ENCODE results near the gene ACAP2. TPM values are rescaled to one million over a fixed set of nuclear protein-coding genes. Genes with fewer than 3 reads are reported as not detected.

ACAP2 gene
- total RNA-seq, 4 donors from 2014 or later, result 13.2 to 27.6 (median 15.5) TPM

DNA sequence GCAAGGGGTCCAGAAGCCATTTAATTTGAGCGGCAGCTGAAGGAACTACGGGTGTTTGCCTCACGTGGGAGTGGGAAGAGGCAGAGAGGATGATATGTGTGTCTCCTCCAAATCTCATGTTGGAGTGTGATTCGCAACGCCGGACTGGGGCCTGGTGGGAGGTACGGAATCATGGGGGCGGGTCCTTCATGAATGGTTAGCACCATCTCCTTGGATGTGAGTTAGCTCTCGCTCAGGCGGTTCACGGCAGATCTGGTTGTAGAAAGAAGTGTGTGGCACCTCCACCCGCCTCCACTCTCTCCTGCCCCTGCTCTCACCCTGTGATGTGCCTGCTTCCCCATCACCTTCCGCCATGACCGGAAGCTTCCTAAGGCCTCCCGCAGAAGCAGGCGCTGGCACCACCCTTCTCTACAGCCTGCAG lies 197.3 kb downstream of the ACAP2 start:
- no peak overlapping the region for H3K4me3 ChIP-seq
- H3K9me3 ChIP-seq, result no peaks in the 10 kb centered on the region
- H3K27me3 ChIP-seq, result no peaks in the 10 kb centered on the region
- no peak for ATAC-seq
- no peak overlapping the region for H3K27ac ChIP-seq
- DNase-seq, result no peak
- intact Hi-C loops (cut with DNase I; ENCODE audit: low total_unique reads) (no loop called here), in situ Hi-C loops (cut with MboI; ENCODE audit: low sequenced_read_pairs in 4 of 4) (no loop called here)
- TF ChIP-seq, protein P1, sequence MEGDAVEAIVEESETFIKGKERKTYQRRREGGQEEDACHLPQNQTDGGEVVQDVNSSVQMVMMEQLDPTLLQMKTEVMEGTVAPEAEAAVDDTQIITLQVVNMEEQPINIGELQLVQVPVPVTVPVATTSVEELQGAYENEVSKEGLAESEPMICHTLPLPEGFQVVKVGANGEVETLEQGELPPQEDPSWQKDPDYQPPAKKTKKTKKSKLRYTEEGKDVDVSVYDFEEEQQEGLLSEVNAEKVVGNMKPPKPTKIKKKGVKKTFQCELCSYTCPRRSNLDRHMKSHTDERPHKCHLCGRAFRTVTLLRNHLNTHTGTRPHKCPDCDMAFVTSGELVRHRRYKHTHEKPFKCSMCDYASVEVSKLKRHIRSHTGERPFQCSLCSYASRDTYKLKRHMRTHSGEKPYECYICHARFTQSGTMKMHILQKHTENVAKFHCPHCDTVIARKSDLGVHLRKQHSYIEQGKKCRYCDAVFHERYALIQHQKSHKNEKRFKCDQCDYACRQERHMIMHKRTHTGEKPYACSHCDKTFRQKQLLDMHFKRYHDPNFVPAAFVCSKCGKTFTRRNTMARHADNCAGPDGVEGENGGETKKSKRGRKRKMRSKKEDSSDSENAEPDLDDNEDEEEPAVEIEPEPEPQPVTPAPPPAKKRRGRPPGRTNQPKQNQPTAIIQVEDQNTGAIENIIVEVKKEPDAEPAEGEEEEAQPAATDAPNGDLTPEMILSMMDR (IDR thresholded peaks at IDR 0.05 in 4 of 5, conservative IDR thresholded peaks at IDR 0.05 in 1 of 5), result no peak
- no peak for TF ChIP-seq POLR2A (IDR thresholded peaks at IDR 0.05)
- H3K36me3 ChIP-seq, result no peaks in the 10 kb centered on the region
- peaks cover 0 to under 1% of the 10 kb centered on the region in 2 donors for H3K4me1 ChIP-seq

DNA sequence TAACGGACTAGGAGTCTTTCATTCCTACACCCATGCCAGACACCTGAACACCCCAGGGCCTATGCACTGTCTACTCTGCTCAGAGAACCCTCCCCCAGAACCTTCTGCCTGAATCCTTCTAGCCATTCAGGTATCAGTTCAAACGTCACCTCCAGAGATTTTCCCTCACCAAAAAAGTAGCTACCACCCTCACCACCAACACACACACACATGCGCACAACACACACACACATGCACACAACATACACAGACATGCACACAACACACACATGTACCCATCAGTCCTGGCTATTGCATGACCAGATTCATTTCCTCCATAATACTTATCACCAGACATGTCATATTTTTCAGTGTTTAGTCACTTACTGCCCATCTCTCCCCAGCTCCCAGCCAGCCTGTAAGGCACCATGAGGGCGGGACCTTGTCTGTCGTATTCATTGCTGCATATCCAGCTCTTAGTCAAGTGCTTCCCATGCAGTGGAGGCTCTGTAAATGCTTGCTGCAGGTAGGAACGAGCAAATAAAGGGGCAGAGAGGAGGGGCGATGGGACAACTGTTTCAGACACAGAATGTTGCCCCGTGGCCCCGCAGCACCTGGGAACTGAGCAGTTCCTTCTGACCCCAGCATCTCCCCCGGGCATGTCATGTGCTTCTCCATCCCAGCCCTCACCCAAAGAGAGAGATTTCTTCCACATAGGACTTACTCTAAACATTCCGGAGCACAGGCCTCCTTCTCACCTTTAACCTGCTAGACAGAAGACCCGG lies 201.0 kb downstream of the ACAP2 start:
- H3K4me1 ChIP-seq, result peaks cover 14 to 22% of the 10 kb centered on the region in 2 donors
- in situ Hi-C loops (cut with MboI; ENCODE audit: low sequenced_read_pairs in 4 of 4), result no loop called here
- H3K4me3 ChIP-seq, result no peak overlapping the region
- intact Hi-C loops (cut with DNase I; ENCODE audit: low total_unique reads), result no loop called here
- no peak overlapping the region for H3K27ac ChIP-seq
- H3K9me3 ChIP-seq, result no peaks in the 10 kb centered on the region
- ATAC-seq (no peak), DNase-seq (no peak)
- H3K36me3 ChIP-seq, result no peaks in the 10 kb centered on the region
- TF ChIP-seq, protein P1 (IDR thresholded peaks at IDR 0.05 in 4 of 5, conservative IDR thresholded peaks at IDR 0.05 in 1 of 5), result no peak
- no peak for TF ChIP-seq POLR2A (IDR thresholded peaks at IDR 0.05)
- H3K27me3 ChIP-seq, result no peaks in the 10 kb centered on the region

DNA sequence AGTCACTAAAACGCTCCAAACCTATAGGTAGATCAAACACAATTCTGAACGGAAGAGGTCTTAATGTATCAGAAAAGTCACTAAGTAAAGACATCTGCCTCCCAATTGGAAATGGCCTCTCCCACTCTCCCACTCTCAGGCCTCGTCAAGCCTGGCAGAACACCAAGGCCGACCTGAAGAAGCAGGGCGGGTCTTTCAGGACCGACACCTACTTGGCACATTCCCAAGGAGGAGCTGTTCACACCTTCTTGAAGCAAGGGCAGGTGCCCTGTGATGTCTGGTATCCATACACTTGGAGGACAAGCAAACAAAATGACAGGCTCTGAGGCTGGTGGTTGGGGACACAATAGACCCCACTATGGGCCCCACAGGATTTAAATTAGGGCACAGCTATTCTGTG lies 201.9 kb downstream of the ACAP2 start:
- intact Hi-C loops (cut with DNase I; ENCODE audit: low total_unique reads), result no loop called here
- no peak for DNase-seq
- TF ChIP-seq POLR2A (IDR thresholded peaks at IDR 0.05), result no peak
- TF ChIP-seq, protein P1 (IDR thresholded peaks at IDR 0.05 in 4 of 5, conservative IDR thresholded peaks at IDR 0.05 in 1 of 5), result no peak
- Histone ChIP-seq H3K9me3 (no peaks in the 10 kb centered on the region), H3K27me3 (no peaks in the 10 kb centered on the region), H3K4me1 (peaks cover 14 to 22% of the 10 kb centered on the region in 2 donors), H3K4me3 (no peak overlapping the region), H3K36me3 (no peaks in the 10 kb centered on the region), H3K27ac (peak overlapping the region in 3 of 4 donors; percentile 51 to 62 (median 54))
- in situ Hi-C loops (cut with MboI; ENCODE audit: low sequenced_read_pairs in 4 of 4), result no loop called here
- no peak for ATAC-seq

DNA sequence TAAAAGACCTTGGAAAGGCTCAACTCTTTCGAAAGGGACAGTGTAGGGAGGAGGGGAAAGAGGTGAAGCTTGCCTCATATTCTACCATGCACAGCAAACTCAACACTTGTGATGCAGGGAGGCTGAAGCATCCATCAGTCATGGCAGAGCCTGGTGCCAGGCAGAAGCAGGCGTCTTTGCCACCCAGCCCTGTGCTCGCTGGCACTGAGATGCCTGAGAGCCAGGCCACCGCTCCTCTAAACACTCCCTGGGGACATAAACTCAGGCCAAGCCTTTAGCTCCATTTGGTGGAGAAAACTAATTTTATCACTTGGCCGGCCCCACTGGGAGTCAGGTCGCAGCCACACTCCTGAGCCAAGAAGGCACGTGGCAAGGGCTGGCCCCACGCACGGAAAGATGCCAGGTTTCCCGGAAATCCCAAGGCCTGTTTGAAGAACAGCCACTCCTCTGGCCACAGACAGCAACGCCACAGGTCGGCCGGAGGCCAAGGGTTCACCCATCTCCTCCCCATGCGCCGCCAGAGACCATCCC lies 202.6 kb downstream of the ACAP2 start:
- in situ Hi-C loops (cut with MboI; ENCODE audit: low sequenced_read_pairs in 4 of 4), result no loop called here
- Histone ChIP-seq H3K27ac (peak overlapping the region in 3 of 4 donors; percentile 51 to 62 (median 54)), H3K36me3 (no peaks in the 10 kb centered on the region), H3K27me3 (no peaks in the 10 kb centered on the region), H3K4me1 (peaks cover 14 to 22% of the 10 kb centered on the region in 2 donors), H3K9me3 (no peaks in the 10 kb centered on the region), H3K4me3 (no peak overlapping the region)
- TF ChIP-seq, protein P1 (IDR thresholded peaks at IDR 0.05 in 4 of 5, conservative IDR thresholded peaks at IDR 0.05 in 1 of 5), result no peak
- no peak for TF ChIP-seq POLR2A (IDR thresholded peaks at IDR 0.05)
- intact Hi-C loops (cut with DNase I; ENCODE audit: low total_unique reads), result no loop called here
- DNase-seq (peak; percentile 59 to 69), ATAC-seq (peak; percentile 86 to 88)
